Testis (tissue), 2 donors: ENCODE data around the gene SMYD3.

Experiments
- CTCF ChIP-seq, 3 experiments: fragments of 450-650 bp in 2 of 3; fragments of 200-600 bp in 1 of 3; sonication (generic) in 1 of 3; IDR thresholded peaks; one replicate each; pipeline ENCODE4 v1.5.1; 2016 to 2019; ENCODE audit warnings: antibody characterized with exemption in 3 of 3, mild to moderate bottlenecking in 2 of 3, moderate library complexity in 1 of 3
- POLR2A ChIP-seq: fragments of 450-650 bp; IDR thresholded peaks from one replicate; pipeline ENCODE4 v1.6.1; 2017; ENCODE audit warnings: antibody characterized with exemption, mild to moderate bottlenecking, moderate library complexity

GRCh38 chr1:246302711-246303317 is 204.3 kb downstream of the SMYD3 start:
- no peak for TF ChIP-seq CTCF (IDR thresholded peaks at IDR 0.05)
- TF ChIP-seq POLR2A: no peak
